Measurements from ENCODE around the gene LRP1B. TPM values are rescaled to one million over a fixed set of nuclear protein-coding genes. Genes with fewer than 3 reads are reported as not detected.

The LRP1B gene
- total RNA-seq, 1 donor from 2014 or later: 0.12 TPM

DNA sequence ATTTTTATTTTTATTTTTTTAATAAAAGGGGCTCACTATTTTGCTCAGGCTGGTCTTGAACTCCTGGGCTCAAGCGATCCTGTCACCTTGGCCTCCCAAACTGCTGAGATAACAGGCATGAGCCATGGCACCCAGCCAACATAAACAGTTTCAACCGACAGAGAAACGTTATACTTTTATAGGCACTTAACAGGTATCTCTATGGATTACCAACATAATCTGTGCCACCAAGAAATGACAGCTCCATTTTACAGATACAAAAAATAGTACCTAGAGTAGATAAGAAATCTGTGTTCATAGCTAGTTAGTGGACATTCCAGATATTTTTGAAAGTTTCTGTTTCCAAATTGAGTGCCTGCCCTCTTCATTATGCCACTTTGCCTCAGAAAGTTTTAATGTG, 1316.7 kb downstream of the LRP1B start:
- no peak for DNase-seq (ENCODE audit: low read depth)
- TF ChIP-seq, protein P1, sequence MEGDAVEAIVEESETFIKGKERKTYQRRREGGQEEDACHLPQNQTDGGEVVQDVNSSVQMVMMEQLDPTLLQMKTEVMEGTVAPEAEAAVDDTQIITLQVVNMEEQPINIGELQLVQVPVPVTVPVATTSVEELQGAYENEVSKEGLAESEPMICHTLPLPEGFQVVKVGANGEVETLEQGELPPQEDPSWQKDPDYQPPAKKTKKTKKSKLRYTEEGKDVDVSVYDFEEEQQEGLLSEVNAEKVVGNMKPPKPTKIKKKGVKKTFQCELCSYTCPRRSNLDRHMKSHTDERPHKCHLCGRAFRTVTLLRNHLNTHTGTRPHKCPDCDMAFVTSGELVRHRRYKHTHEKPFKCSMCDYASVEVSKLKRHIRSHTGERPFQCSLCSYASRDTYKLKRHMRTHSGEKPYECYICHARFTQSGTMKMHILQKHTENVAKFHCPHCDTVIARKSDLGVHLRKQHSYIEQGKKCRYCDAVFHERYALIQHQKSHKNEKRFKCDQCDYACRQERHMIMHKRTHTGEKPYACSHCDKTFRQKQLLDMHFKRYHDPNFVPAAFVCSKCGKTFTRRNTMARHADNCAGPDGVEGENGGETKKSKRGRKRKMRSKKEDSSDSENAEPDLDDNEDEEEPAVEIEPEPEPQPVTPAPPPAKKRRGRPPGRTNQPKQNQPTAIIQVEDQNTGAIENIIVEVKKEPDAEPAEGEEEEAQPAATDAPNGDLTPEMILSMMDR (conservative IDR thresholded peaks at IDR 0.05; ENCODE audit: low read depth, low read length): no peak
- H3K4me3 ChIP-seq (ENCODE audit: low read depth, low read length): no peak overlapping the region

DNA sequence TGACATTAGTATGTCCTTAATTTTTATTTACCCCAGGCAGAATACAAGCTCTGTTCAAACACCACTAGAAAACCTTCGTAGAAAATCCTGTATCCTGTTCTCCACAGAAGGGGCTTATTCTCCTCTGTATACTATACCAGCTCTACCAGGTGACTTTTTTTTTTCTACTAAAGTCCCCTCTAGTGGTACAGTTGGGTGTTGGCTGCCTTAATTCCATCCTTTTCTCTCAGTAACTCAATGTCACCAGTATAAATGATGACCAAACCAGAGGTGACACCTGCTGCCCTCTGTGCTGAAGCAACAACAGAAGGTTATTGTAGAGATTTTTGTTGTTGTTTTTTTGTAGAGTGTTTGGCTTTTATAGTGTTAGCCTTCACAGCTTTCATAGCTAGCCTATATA, 1322.0 kb downstream of the LRP1B start:
- H3K4me3 ChIP-seq (ENCODE audit: low read depth, low read length): no peak overlapping the region
- TF ChIP-seq, protein P1 (conservative IDR thresholded peaks at IDR 0.05; ENCODE audit: low read depth, low read length): peak; percentile 45
- no peak for DNase-seq (ENCODE audit: low read depth)

DNA sequence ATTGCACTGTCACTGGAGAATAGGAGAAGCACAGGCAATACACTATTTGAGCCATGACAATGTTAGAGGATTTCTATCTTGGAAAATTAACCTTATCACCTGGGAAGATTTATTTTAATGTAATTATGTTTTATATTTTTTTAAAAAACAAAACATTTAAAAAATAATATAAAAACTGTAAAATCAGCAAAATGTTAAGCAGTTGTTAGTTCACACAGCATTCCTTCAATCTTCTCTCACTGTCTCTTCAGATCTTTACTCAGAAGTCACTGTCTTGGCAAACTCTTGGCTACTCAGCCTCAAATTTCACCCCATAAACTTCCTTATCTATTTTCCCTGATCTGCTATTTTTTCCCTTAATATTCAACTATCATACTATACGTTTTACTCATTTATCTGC, 1322.6 kb downstream of the LRP1B start:
- no peak for DNase-seq (ENCODE audit: low read depth)
- H3K4me3 ChIP-seq (ENCODE audit: low read depth, low read length): no peak overlapping the region
- TF ChIP-seq, protein P1 (conservative IDR thresholded peaks at IDR 0.05; ENCODE audit: low read depth, low read length): no peak

DNA sequence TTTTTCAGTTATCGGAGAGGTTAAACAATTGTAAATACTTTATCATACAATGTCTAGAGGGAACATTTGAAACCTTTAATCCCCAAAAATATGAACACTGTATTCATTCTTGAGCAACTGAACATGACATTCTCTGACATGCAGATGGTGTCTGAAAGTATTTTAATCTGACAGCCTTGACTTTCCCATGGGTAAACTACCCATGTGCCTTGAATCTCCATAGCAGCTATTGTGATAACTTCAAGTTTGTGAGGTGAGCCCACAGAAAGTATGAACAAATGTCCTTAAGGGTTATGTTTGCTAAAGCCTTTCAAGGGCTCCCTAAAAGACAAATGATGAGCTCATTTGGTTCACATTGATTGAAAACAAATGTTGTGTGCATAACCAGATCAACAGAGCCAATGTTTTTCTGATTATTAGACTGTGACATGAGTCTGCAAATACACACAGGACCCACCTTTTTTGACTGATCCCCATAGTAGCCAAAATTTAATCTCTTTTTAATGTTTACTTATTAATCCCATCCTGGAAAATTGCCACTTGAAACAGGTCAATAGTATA, 1326.0 kb downstream of the LRP1B start:
- no peak overlapping the region for H3K4me3 ChIP-seq (ENCODE audit: low read depth, low read length)
- no peak for DNase-seq (ENCODE audit: low read depth)
- TF ChIP-seq, protein P1 (conservative IDR thresholded peaks at IDR 0.05; ENCODE audit: low read depth, low read length): no peak

DNA sequence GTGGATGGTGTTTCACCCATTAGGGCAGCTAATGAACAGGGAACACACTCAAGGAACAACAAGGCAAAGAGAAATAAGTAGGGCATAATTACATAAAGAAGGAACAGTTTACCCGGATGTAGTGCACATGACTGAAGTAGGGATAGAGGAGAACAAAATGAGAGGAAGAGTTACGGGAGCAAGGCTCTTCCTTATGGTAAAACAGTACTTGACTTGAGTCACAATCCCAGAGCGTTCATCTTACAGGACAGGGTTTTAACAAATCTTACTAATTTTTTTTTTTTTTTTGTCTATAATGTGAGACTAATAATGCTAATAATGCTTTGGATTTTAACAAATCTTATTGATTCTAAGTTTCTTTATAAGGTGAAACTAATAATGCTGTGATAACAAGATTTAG, 1329.5 kb downstream of the LRP1B start:
- no peak overlapping the region for H3K4me3 ChIP-seq (ENCODE audit: low read depth, low read length)
- DNase-seq (ENCODE audit: low read depth): no peak
- TF ChIP-seq, protein P1 (conservative IDR thresholded peaks at IDR 0.05; ENCODE audit: low read depth, low read length): no peak

DNA sequence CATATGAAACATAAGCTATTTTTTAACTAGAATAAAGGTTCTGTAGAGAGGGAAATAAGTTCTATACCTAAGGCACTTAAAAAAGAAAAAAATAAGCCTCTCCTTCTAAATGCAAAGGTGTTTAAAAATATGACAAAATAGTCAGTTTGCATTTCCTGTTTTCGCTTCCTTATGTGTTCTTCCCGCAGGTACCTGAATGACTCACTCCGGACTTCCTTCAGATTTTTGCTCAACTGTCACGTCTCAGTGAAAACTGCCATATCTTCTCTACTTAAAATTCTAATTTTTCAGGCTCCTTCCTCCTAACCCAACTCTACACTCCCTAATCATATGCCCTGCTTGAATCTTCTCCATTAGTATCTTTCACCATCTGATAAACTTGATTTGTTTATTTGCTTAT, 1333.1 kb downstream of the LRP1B start:
- TF ChIP-seq, protein P1 (conservative IDR thresholded peaks at IDR 0.05; ENCODE audit: low read depth, low read length): no peak
- no peak overlapping the region for H3K4me3 ChIP-seq (ENCODE audit: low read depth, low read length)
- no peak for DNase-seq (ENCODE audit: low read depth)

DNA sequence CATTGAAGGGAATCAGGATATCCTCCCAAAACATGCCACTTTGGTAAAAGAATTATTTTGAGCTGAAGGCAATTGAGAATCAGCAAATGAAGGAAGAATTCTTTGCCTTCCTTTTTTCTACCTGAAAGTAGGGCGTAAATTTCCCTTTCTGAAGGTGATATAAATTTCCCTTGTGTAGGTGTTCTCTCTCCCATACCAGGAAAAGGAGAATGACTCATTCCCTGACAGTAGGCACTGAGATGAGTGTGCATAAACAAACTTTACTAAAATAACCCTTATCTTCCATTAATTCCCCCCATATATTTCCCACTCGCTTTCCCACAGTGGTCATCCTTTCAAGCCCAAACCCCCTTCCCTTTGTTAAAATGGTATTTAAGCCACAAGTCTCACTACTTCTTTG, 1339.0 kb downstream of the LRP1B start:
- TF ChIP-seq, protein P1 (conservative IDR thresholded peaks at IDR 0.05; ENCODE audit: low read depth, low read length): no peak
- H3K4me3 ChIP-seq (ENCODE audit: low read depth, low read length): no peak overlapping the region
- DNase-seq (ENCODE audit: low read depth): no peak

Measured in epithelial cell of proximal tubule (primary cell).